IMR-90 (cell line): ENCODE measurements around the gene KRT16. TPM values are rescaled to one million over a fixed set of nuclear protein-coding genes. Genes with fewer than 3 reads are reported as not detected.

Experiments
- ATAC-seq: fragments of 200-7000 bp; cut with Tn5 transposase; 2 replicates; pipeline ENCODE4 v1.9.1; 2020; ENCODE audit warnings: low read depth, mild to moderate bottlenecking, moderate library complexity
- BruUV-seq: library from RNA; stranded (reverse); fragments of 400-500 nt; replicated peaks from 2 replicates; lab custom pipeline; 2021; lab: Mats Ljungman, UMichigan
- CTCF ChIA-PET: fragments of 300-600 bp; formaldehyde crosslinking; extraction: SDS; loops from one replicate; lab custom pipeline; 2021; ENCODE audit warnings: antibody characterized with exemption; lab: Yijun Ruan, JAX
- POLR2A ChIA-PET: fragments of 300-600 bp; sonication (Branson Sonifier 250); formaldehyde crosslinking; loops from one replicate; lab custom pipeline; 2022; ENCODE audit warnings: antibody characterized with exemption; ENCODE audit not compliant: unreplicated experiment; lab: Charles Lee
- DNase-seq: peaks from one replicate; pipeline ENCODE4 v3.0.0; 2013
- H2AFZ ChIP-seq: replicated peaks from 2 replicates; pipeline ENCODE3; 2013; ENCODE audit warnings: low read length, mild to moderate bottlenecking; ENCODE audit not compliant: poor library complexity
- H2AK5ac ChIP-seq: 2 replicates; pipeline ENCODE4 v1.6.1; 2013; ENCODE audit warnings: low read depth, low read length, inconsistent platforms
- H2AK9ac ChIP-seq: replicated peaks from 2 replicates; pipeline ENCODE3; 2013; ENCODE audit warnings: mild to moderate bottlenecking, low read depth, low read length, moderate library complexity; ENCODE audit not compliant: poor library complexity
- H2BK120ac ChIP-seq: 2 replicates; pipeline ENCODE4 v1.6.1; 2013; ENCODE audit warnings: low read depth, low read length, inconsistent platforms
- H2BK15ac ChIP-seq: 3 replicates; pipeline ENCODE4 v1.6.1; 2013; ENCODE audit warnings: low read depth, low read length, inconsistent platforms
- H2BK20ac ChIP-seq: 2 replicates; pipeline ENCODE4 v1.6.1; 2013; ENCODE audit warnings: low read depth, mild to moderate bottlenecking, inconsistent platforms, low read length, moderate library complexity
- H2BK5ac ChIP-seq: 2 replicates; pipeline ENCODE4 v1.6.1; 2013; ENCODE audit warnings: mild to moderate bottlenecking, low read depth, low read length, inconsistent platforms; ENCODE audit not compliant: poor library complexity, severe bottlenecking
- H3K14ac ChIP-seq: replicated peaks from 2 replicates; pipeline ENCODE4 v1.6.1; 2013; ENCODE audit warnings: low read depth, low read length, inconsistent platforms
- H3K18ac ChIP-seq: 2 replicates; pipeline ENCODE4 v1.6.1; 2013; ENCODE audit warnings: low read depth, low read length, control low read depth
- H3K23ac ChIP-seq: 2 replicates; pipeline ENCODE4 v1.6.1; 2013; ENCODE audit warnings: low read depth, low read length, inconsistent platforms
- H3K27ac ChIP-seq: 2 replicates; pipeline ENCODE4 v1.5.1; 2013; ENCODE audit warnings: mild to moderate bottlenecking, control low read depth, low read length; ENCODE audit not compliant: insufficient read depth
- H3K27me3 ChIP-seq: 2 replicates; pipeline ENCODE4 v1.6.1; 2013; ENCODE audit warnings: low read length; ENCODE audit not compliant: control insufficient read depth, insufficient read depth
- H3K36me3 ChIP-seq: 2 replicates; pipeline ENCODE4 v1.6.1; 2013; ENCODE audit warnings: low read length, mixed read lengths; ENCODE audit not compliant: control insufficient read depth, insufficient read depth
- H3K4ac ChIP-seq: 2 replicates; pipeline ENCODE4 v1.6.1; 2013; ENCODE audit warnings: low read depth, low read length, inconsistent platforms
- H3K4me1 ChIP-seq: 2 replicates; pipeline ENCODE4 v1.6.1; 2013; ENCODE audit warnings: low read length, mixed read lengths; ENCODE audit not compliant: control insufficient read depth, insufficient read depth
- H3K4me2 ChIP-seq: 2 replicates; pipeline ENCODE4 v1.6.1; 2013; ENCODE audit warnings: low read depth, mild to moderate bottlenecking, control low read depth, low read length, moderate library complexity
- H3K4me3 ChIP-seq: 2 replicates; pipeline ENCODE4 v1.5.1; 2013; ENCODE audit warnings: low read depth, mild to moderate bottlenecking, control low read depth, low read length, moderate library complexity; ENCODE audit not compliant: insufficient read depth
- H3K56ac ChIP-seq: 2 replicates; pipeline ENCODE4 v1.6.1; 2013; ENCODE audit warnings: low read length, inconsistent platforms; ENCODE audit not compliant: insufficient read depth; ENCODE audit errors: extremely low read depth
- H3K79me1 ChIP-seq, 2 experiments: 2 replicates each; pipeline ENCODE4 v1.6.1; 2013; ENCODE audit warnings: low read length in 2 of 2, inconsistent platforms in 1 of 2, low read depth in 1 of 2
- H3K9ac ChIP-seq: 2 replicates; pipeline ENCODE4 v1.6.1; 2013; ENCODE audit warnings: low read depth, low read length, control low read depth
- H3K9me1 ChIP-seq: 2 replicates; pipeline ENCODE4 v1.6.1; 2013; ENCODE audit warnings: low read length, inconsistent platforms; ENCODE audit not compliant: insufficient read depth
- H3K9me3 ChIP-seq: 2 replicates; pipeline ENCODE4 v1.6.1; 2013; ENCODE audit warnings: low read length; ENCODE audit not compliant: control insufficient read depth, insufficient read depth
- H4K20me1 ChIP-seq: 2 replicates; pipeline ENCODE4 v1.6.1; 2013; ENCODE audit warnings: low read length, inconsistent platforms; ENCODE audit not compliant: insufficient read depth
- H4K5ac ChIP-seq: 2 replicates; pipeline ENCODE4 v1.6.1; 2013; ENCODE audit warnings: mild to moderate bottlenecking, low read depth, low read length, control low read depth
- H4K8ac ChIP-seq, 2 experiments: 2 replicates each; pipeline ENCODE4 v1.6.1; 2013; ENCODE audit warnings: low read depth in 2 of 2, low read length in 2 of 2, control low read depth in 1 of 2, inconsistent platforms in 1 of 2
- H4K91ac ChIP-seq: 2 replicates; pipeline ENCODE4 v1.6.1; 2013; ENCODE audit warnings: low read depth, low read length, inconsistent platforms; ENCODE audit not compliant: insufficient read depth
- BHLHE40 ChIP-seq: fragments of 150-350 bp; IDR thresholded peaks from 2 replicates; pipeline ENCODE4 v1.6.1; 2016; ENCODE audit warnings: mild to moderate bottlenecking, low read depth, low read length
- CHD1 ChIP-seq: IDR thresholded peaks from 2 replicates; pipeline ENCODE4 v1.6.1; 2012; ENCODE audit warnings: low read depth, low read length, improper control_type of control experiment
- FOS ChIP-seq: fragments of 150-350 bp; IDR thresholded peaks from 2 replicates; pipeline ENCODE4 v1.6.1; 2016; ENCODE audit warnings: low read depth, low read length
- RAD21 ChIP-seq: IDR thresholded peaks from 2 replicates; pipeline ENCODE4 v1.6.1; 2012; ENCODE audit warnings: low read length, improper control_type of control experiment
- RFX5 ChIP-seq: IDR thresholded peaks from 2 replicates; pipeline ENCODE4 v1.8.0; 2012; ENCODE audit warnings: low read depth, mild to moderate bottlenecking, low read length, moderate library complexity
- WGBS, 2 experiments: methylation state at CpG; one replicate each; pipeline versions ENCODE4 v1.1.5 to v1.1.7; 2013; ENCODE audit warnings: missing lambda C conversion rate in 2 of 2; ENCODE audit not compliant: insufficient read length in 1 of 2; ENCODE audit errors: extremely low coverage in 2 of 2; 5-methylcytosine and 5-hydroxymethylcytosine counted together
- dilution Hi-C: fragments of 300-500 bp; cut with HindIII; formaldehyde crosslinking; loops from one replicate; pipeline ENCODE4 v1.14.3; 2018; ENCODE audit warnings: low sequenced_read_pairs; ENCODE audit not compliant: unreplicated experiment
- in situ Hi-C: fragments of 300-500 bp; cut with MboI; formaldehyde crosslinking; loops from 3 replicates; pipeline ENCODE4 v1.14.3; 2019; ENCODE audit warnings: low sequenced_read_pairs, inconsistent platforms, mixed read lengths
- intact Hi-C: fragments of 100-400 bp; cut with micrococcal nuclease; formaldehyde crosslinking; loops from 2 replicates; pipeline ENCODE4 v1.10.0; 2022
- polyA plus RNA-seq, 3 experiments: library from polyadenylated mRNA; depleted of rRNA; stranded (reverse); fragments of >200 nt; gene quantifications; 2 replicates each; pipeline ENCODE4 v1.2.3, GENCODE V29; 2012; ENCODE audit warnings: low replicate concordance in 1 of 3
- total RNA-seq: library from RNA; depleted of rRNA; stranded (reverse); fragments of >200 nt; gene quantifications from 2 replicates; pipeline ENCODE4 v1.2.3, GENCODE V29; 2012
- TF ChIP-seq, protein P1 (sequence below): fragments of 150-350 bp; IDR thresholded peaks from 2 replicates; pipeline ENCODE4 v1.6.1; 2016; ENCODE audit warnings: low read depth, mild to moderate bottlenecking, low read length, moderate library complexity, borderline replicate concordance
- TF ChIP-seq, protein P2 (sequence below): fragments of 150-350 bp; IDR thresholded peaks from 2 replicates; pipeline ENCODE4 v1.6.1; 2017; ENCODE audit warnings: mild to moderate bottlenecking, antibody characterized with exemption, low read length, low read depth

KRT16 gene
- total and polyA plus RNA-seq, 2 of the 4 experiments (the other 2 are of a cell fraction), result not detected

DNA sequence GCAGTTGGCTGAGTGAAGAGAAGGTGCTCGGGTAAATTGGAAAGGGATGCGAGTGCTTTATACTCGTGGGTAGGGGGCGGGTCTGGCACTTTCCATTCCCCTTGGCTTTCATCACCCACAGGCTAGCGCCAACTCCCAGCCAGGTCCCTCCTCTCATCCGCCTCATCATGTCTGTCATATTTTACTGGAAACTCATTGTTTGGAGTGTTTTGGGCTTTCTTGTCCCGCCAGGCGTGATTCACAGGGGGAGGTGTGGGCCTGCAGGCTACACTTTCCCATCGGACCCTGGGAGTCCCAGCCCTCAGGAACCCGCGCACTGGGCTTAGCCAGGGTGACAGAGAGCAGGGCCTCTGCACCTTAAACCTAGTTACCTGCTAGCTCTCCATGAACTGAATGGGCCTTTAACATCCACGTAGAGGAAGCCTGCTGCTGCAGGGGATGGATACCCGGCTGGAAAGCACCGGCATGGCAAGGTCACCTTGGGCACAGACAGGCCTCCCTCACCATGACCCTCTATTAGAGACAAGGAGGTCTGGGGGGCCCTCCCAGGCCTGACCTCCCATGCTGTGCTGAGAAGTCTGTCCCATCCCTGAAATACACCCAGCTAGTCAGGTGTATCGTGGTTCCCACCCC is 25.6 kb downstream of the KRT16 start, which contains the start of gene KRT14:
Gene KRT14, minus strand, starts transcription at position 33 of the 633 bp plus-strand sequence. CDS start 61 bp downstream, outside the sequence.
- Histone ChIP-seq H3K27me3 (peaks cover 42% of the 10 kb centered on the region), H3K14ac (no peak within 1 kb of the TSS), H3K79me1 (no peaks in the 10 kb centered on the region), H2BK120ac (no peak within 1 kb of the TSS), H3K4ac (no peak within 1 kb of the TSS), H3K9me1 (no peaks in the 10 kb centered on the region), H3K56ac (no peak within 1 kb of the TSS), H2AK5ac (no peak within 1 kb of the TSS), H3K27ac (no peak within 1 kb of the TSS), H2BK20ac (no peak within 1 kb of the TSS), H2AFZ (no peak within 1 kb of the TSS), H3K9me3 (no peaks in the 10 kb centered on the region), H3K36me3 (no peaks in the 10 kb centered on the region), H2BK15ac (no peak within 1 kb of the TSS), H3K23ac (no peak within 1 kb of the TSS), H4K91ac (no peak within 1 kb of the TSS), H4K5ac (no peak within 1 kb of the TSS), H3K18ac (no peak within 1 kb of the TSS), H3K4me1 (no peaks in the 10 kb centered on the region), H4K20me1 (no peaks in the 10 kb centered on the region), H3K4me2 (no peak within 1 kb of the TSS), H3K9ac (no peak within 1 kb of the TSS), H3K4me3 (no peak within 1 kb of the TSS), H4K8ac (no peak within 1 kb of the TSS), H2BK5ac (no peak within 1 kb of the TSS), H2AK9ac (no peak within 1 kb of the TSS)
- dilution Hi-C loops (no loop called here), intact Hi-C loops (no loop called here), in situ Hi-C loops (no loop called here)
- no peak for TF ChIP-seq CHD1
- TF ChIP-seq FOS, result no peak
- no peak for TF ChIP-seq BHLHE40
- TF ChIP-seq RFX5, result no peak
- TF ChIP-seq, protein P1, sequence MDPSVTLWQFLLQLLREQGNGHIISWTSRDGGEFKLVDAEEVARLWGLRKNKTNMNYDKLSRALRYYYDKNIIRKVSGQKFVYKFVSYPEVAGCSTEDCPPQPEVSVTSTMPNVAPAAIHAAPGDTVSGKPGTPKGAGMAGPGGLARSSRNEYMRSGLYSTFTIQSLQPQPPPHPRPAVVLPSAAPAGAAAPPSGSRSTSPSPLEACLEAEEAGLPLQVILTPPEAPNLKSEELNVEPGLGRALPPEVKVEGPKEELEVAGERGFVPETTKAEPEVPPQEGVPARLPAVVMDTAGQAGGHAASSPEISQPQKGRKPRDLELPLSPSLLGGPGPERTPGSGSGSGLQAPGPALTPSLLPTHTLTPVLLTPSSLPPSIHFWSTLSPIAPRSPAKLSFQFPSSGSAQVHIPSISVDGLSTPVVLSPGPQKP, result no peak
- TF ChIP-seq, protein P2, sequence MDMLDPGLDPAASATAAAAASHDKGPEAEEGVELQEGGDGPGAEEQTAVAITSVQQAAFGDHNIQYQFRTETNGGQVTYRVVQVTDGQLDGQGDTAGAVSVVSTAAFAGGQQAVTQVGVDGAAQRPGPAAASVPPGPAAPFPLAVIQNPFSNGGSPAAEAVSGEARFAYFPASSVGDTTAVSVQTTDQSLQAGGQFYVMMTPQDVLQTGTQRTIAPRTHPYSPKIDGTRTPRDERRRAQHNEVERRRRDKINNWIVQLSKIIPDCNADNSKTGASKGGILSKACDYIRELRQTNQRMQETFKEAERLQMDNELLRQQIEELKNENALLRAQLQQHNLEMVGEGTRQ, result no peak
- TF ChIP-seq RAD21, result no peak
- WGBS, 2 experiments, result 67% methylated on average over 1 of the region's 15 CpGs; no CpG with 5 or more reads in 1 of the 2 experiments
- ChIA-PET CTCF (no interaction called here), POLR2A (no interaction called here)
- ATAC-seq (no peak), DNase-seq (no peak)
- BruUV-seq, result no TSS peak
